ENCODE measurements around the gene LBX1.

LBX1 gene

DNA sequence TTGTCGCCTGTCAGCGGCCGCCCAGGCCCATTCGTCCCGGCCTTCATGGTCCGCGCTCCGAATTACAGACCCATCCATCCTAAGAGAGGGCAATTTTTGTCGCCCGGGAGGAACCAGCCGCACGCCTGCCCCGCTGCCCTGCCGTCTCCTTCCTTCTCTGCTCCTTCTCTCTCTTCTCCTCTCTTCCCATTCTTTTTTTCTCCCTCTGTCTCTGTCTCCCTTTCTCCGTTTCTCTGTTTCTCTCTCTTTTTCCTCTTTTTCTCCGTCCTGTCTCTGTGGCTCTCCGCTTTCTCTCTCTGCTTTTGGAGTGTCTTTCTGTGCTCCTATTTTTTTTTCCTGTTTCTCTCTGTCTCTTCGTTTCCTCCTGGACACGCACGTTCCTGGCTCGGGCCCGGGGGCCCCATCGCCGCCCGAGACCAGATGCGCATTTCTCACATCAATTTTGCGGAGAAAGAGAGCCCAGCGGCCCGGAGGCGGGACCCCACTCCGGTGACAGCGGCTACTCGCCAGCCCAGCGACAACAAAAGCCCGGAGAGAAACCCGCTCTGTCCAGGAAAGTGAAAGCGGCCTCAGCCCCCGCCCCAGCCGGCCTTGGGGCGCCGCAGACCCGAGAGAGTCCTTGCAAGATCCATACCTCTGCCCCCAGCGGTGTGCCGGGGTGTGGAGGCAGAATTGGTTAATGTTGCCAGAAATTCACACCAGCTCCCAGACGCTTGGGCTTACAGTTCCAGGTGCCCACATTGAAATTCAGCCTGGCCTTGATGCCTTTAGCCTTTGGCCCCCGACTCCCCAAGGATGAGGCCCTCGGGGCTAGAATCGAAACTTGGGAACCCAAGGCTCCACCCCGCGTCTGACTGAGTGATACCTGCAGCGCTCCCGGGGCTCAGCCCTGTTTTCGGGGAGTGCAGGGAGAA is 4.1 kb downstream of the LBX1 start:
- DNase-seq (ENCODE audit: low read depth) = no peak

DNA sequence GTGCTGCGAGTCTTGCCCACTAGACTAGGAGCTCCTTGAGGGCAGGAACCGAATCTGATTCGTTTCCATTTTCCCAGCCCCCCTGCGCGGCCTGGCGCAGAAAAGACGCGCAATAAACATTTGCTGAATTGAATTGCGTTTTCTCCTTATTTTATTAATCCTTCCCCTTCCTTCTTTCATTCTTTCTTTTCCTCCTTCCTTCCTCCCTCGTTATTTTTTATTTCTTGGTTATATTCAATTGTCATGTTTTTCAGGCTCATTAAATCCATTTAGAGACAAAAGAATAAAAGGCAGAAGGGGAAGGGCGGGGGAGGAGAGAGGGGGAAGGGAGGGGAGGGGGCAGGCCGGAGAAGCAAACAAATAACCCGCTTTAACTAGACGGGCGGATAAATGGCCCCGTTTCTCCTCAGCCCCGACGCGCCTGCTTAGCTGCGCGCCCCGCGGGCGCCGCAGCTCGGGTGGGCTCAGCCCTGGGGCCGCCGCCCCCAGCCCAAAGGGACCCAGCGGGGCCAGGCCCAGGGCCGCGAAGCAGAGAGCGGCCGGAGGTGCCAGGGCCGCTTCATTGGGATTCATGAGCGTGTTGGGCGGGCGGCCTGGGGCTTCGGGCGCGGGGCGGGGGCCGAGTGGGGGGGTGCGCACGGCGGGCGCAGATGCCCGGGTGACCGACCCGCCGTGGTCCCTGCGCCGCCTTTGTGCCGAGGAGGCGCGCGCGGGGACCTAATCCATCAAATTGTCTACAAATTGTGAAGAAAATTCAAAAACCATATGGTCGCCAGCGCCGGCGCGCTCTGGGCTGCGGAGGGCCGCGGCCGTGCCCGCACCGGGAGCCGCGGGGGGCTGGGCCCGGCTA is 5.0 kb downstream of the LBX1 start:
- no peak for DNase-seq (ENCODE audit: low read depth)

DNA sequence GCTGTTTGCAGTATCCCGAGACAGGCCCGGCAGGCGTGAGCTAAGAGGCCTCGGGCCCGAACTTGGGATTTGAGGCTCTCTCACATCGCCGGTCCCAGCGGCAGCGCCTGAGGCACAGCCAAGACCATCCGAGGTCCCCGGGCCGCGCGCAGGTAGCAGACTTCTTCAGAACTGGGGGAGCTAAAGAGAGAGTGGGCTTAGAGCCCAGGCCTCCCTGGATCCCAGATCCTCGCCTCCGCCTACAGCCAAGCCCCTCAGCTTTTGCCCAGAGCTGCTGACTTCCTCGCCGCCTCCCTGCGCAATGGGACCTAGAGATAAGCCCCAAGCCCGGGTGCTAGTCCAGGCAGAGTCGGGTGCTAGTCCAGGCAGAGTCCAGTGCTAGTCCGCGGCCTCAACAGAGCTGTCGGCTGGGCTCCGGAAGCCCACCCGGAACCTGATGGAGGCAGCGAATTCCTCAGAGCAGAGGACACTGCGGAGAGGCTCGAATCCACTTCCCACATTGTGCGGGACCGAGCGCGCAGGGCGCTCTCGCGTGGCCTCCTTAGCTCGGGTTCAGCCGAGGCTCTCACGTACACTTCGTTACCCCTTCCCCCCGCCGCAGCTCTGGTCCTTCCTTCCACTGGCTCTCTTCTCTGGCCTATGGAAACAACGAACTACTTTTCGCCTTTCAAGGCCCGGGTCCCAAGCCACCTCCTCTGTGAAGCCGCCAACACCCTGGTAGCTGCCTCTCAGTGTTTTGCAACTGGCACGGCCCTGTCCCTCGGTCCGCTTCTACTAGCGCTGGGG is 5.8 kb downstream of the LBX1 start:
- DNase-seq (ENCODE audit: low read depth) = no peak

DNA sequence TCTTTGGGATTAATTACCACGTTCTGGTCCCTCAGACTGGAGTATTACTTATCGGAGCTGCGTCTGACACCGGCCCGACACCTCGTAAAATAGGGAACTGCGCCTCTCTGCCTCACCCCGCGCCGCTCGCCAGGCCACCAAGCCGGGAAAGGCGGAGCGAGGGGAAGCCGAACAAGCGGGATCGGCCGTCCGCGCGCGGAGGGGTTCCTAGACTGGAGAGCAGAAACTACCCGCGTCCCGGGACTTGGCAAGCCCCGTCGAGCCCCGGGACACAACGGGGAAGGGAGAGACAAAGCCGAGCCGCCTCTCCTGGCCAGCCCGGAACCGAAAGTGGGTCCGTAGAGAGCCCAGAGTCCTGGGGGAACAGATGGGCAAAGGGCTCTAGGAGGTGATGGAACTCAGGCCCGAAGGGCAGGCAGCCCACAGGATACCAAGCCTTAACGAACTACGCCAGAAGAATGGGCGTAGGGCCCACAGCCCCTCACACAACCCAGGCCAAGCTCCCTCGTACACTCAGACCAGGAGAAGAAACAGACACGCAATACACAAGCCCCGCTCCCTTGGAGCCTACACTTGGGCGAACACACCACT is 6.5 kb downstream of the LBX1 start:
- no peak for DNase-seq (ENCODE audit: low read depth)

DNA sequence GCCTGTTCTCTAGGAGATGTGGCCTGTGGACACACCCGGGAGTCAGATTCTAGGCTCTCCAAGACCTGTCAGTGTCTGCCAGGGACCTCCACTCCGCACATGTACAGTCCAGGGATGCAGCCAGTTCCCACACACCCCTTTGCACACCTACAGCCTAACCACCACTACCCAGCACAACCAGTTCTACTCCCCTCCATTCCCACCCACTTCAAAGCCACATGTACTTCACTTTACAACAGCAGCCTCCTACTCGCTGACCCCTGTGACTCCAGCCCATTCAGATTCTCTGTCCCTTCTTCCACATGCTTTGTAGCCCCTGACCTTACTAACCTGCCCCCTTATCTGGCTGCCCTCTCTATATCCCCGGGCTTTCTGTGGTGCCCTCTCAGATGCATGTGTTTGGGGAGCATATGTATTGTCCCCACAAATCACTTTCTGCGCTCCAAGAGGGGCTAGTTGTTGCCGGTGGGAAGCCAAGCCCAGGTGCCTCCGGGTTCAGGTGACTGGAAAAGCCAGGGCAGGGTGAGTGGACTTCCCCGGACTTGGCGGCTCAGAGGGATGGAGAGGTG is 7.2 kb downstream of the LBX1 start:
- DNase-seq (ENCODE audit: low read depth) = no peak

DNA sequence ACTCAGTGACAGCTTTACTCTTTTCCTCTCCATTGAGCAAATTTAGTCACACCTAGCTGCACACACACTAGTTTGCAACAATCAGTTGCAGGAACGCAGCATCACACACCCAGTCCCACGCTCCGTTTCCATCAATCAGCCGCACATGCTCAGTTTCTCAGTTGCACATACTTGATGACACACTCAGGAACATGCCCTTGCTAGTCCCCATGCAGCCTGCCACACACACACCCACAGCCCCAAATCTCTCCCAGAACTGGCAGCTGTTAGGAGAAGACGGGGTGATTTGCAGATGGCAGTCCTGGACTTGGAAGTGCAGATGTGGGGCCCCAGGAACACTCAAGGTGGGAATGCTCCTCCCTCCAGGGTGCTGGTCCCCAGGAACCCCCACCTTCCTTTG is 7.7 kb downstream of the LBX1 start:
- no peak for DNase-seq (ENCODE audit: low read depth)

DNA sequence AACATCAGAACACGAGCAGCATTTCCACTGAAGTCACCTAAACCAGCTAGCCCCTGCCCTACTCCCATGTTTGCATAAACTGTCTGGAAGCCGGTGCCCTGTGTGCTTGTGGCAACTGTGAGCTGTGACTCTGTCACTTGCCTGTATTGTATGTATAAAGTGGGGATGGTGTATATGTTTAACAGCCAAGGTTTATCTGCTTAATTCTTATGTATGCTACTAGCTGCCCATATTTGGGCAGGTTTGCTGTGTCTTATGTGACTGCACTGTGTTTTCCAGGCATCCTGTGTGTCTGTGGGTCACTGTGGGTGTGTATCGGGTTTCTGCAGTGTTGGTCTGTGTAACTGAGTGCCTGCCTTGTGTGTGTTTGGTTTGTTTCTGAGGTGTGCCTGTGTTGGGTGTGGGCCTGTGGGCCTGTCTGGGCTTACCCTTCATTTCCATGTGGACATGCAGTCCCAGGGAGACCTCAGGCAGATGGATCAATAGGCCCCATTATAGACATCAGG is 9.3 kb downstream of the LBX1 start:
- no peak for DNase-seq (ENCODE audit: low read depth)

DNA sequence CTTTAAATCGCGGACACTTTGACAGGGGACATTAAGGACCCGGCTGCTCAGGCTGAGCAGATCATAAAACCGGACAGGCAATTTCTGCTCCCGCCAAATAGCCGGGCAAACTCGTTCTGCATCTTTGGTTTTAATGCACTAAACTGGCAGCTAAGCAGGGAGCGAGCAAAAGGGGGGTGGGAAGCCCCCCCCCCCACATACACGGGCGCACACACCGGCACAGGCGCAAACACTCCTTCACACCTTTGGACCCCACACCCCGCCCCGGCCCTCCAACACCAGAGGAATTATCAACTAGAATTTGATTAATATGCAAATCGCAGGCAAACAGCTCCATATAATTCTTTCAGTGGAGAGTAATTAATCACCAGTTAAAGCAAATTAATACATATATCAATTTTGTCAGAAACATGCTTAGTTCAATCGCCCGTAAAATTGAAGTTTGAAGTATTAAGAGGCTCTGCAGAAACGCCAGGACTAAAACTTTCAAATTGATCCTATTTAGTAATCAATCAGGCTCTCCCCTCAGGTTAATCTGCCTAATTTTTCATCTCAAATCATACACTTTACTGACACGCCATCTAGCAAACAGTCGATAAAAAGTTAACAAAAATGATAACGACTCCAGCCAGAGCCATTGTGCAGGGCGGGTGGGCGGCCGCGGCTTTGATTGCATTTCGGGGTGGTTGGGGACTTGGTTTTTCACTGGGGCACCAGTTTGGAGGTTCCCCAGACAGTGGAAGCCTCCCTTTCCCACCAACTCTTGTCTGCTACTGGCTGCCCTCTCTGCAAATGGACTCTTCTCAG is 9.9 kb downstream of the LBX1 start:
- DNase-seq (ENCODE audit: low read depth) = no peak

DNA sequence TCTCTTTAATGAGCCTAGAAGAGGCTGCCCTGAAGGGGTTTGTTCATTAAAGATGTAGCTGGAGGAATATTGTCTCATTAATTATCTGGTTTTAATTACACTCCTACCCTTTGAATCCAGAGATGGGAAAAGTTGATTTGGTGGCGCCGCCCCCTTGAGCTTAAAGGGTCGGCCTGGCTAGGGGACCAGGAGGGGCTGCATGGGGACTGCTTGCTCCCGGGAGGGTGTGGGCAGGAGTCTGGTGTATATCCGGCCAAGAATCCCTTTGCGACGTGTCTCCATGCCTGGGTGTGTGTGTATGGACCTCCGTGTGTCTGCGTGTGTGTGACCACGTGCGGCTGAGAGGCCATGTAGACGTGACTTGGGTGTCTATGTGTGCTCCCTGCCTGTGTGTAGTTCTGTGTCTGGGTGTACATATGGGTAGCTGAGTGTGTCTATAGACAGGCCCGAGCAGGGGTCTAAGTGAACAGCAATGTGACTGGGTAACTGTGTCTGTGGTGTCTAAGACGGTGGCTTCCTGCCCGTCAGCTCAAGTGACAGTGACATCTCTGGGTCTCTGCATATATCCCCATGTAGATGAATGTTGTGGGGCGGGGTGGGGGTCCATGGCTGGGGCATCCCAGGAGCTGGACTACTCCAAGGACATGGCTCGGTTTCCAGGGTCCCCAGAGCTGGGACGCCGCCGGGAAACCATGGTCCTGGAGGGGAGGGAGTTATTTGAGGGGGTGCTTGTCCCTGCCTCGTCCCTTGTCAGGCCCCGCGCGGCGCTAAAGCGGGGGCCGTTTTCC is 10.7 kb downstream of the LBX1 start:
- no peak for DNase-seq (ENCODE audit: low read depth)

DNA sequence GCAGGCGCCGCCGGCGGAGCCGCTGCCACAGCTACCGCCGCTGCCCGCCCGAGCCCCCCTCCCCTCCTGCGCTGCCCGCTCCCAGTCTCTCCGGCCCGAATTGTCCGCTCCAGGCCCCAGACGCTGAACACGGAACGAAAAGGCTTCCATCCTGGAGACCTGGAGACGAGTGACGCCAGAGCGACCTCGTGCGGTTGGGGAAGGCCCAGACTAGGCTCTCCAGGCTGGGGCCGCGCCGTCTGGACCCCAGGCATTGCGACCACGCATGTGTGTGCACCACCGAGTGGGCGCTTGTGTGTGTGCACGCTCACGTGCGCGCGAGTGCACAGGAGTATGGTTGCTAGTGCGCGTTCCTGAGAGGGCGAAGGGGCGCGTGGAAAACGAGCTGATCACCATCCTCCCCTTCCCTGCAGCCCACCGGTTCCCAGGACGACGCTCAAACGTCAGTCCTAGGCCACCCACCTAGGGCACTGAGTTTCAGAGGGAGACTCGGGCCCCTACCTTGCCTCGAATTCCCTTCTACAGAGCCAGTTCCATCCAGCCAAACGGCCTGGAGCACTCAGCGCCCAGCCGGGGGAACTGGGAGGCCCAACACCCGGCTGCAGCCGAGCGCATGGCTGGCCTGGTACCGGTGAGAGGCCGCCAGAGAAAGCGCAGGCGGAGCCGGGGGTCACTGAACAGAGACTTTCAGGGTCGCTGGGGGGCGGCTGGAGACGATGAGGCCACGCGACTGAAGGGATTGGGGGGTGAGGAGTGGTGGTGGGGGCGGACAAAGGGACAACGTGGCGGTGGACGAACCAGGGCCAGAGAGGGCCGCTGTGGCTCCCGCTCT is 11.6 kb downstream of the LBX1 start:
- peak; percentile 29 for DNase-seq (ENCODE audit: low read depth)

DNA sequence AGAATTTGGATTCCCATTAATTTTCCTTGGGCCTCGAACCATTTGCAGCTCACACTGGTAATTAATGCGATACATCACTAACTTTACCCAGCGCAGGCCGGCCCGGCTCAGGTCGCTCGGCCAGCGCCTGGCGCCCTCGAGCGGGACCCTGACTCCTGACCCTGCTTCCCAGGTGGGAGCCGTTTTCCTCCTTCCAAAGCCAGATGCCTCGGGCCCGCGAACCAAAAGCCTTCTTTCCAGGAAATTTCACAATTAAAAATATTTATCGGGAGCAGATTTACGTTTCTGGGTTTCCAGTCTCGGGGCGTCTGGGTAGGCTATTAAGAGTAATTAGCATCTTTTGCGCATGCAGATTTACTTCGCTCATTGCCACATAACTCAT is 12.2 kb downstream of the LBX1 start:
- DNase-seq (ENCODE audit: low read depth) = no peak

DNA sequence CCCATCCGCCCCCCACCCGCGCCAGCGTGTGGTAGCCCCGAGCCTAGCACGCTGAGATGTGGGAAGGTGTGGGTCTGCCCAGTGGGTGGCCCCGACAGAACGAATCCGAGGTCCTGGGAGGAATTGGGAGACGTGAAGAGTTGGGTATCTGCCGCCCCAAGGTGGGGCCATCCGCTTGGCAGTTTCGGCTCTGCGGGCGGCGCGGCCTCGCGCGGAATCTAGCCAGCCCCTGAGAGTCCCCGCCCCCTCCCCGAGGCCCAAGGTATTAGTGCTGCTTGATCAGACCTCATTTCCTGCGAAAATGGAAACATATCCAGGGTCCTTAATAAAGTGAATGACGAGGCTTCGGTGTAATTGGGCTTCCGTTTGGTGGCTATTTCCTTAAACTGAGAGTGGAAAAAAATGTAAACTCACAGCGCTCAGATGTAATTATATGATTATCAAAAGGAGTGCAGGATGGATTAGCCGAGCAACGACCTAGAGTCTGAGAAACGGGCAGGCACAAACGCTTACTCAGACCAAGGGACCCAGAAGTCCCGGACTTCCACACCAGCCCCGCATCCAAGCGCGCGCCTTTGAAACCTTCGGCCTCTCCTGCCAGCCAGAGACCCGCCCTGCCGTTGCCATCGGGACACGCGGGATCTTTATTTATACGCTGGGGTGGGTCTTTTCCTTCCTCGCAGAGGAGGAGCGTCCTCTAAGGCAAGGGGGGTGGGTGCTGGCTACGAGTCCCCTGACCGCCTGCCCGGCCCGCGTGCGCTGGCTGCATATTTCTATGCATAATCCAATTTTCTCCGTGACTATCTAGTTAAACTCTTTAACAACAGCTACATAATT is 12.8 kb downstream of the LBX1 start:
- DNase-seq (ENCODE audit: low read depth) = no peak

DNA sequence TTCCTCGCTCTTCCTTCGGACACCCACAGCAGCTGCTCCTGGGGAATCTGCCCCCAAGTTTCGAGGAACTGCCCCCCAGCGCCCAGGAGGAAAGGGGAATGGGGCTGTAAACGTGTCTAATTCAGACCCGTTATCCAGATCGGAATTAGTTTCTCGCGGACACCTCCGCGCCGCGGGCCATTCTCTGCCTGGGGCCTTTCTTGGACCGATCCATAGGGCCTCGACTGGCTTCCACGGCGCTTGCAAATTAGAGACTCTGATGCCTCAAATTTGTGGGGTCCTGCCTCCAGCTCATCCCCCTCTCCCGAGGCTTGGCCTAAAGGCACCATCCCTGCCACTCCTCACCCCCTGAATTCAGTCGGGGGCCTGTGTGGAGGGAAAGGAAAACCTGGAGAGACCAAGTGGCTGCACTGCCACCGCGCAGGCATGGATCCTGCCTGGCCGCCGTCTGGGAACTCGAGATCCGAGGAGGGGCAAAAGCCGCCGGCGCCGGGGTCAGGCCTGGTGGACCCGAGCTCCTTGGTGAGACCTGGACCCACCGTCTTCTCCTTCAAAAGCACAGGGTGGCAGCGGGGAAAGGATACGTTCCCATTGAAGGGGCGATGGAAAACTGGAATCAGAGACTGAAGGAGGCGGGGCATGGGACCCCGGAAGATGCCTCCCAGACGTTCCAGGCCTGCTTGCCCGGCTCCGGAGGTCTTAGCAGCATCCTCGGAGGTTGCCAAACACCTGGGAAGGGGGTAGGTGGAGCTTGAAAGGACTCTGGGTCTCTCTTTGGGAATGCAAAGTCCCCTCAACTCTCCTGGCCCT is 13.7 kb downstream of the LBX1 start:
- DNase-seq (ENCODE audit: low read depth) = no peak

DNA sequence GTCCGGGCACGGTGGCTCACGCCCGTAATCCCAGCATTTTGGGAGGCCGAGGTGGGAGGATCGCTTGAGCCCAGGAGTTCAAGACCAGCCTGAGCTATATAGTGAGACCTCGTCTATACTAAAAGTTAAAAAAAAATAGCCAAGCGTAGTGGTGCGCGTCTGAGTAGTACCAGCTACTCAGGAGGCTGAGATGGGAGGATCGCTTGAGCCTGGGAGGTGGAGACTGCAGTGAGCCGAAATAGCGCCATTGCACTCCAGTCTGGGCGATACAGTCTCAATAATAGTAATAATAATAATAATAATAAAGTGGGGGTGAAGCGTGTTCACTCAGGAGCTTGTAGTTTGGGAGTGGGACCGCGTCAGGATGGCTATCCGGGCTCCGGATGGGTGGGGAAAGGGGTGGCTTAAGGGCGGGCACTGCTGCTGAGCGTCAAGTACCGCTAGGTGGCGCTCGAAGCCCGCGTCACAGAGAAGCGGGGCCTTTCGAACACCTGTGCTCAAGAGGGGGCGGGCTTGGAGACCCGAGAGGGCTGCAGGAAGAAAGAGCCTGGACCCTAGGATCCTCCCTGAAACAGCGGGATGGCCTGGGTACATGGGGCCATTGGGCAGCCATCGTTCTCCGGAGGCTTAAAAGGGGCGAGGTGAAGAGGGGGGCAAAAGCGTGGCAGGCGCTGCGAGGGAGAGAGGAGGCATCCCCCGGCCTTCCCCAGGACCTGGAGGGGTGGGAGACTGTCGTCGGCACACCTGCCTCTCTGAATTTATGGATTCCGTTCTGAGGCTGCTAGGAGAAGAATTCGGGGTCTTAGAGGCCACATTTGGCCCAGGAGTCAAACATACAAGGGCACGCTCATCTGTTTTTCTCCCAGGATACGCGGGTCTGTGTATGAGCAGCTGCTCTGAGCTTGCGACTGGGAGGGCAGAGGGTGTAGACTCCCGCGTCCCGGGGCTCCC is 14.5 kb downstream of the LBX1 start:
- DNase-seq (ENCODE audit: low read depth) = no peak

DNA sequence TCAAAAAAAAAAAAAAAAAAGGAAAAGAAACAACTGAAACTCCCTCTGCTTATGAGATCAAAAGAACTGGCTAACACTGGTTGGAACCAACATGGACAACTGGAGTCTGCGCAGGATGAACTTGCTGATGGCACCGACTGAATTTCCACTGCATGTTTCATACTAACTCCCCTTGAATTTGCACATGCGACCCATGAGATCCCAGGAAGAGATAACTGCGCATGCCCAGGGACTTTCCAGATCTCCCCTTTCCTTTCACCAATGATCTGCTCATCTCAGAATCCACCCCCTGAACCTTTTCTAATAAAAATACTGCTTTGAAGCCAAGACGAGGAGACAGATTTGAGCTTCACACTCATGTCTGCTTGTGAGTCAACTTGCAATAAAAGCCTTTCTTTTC is 20.7 kb downstream of the LBX1 start:
- no peak for DNase-seq (ENCODE audit: low read depth)

DNA sequence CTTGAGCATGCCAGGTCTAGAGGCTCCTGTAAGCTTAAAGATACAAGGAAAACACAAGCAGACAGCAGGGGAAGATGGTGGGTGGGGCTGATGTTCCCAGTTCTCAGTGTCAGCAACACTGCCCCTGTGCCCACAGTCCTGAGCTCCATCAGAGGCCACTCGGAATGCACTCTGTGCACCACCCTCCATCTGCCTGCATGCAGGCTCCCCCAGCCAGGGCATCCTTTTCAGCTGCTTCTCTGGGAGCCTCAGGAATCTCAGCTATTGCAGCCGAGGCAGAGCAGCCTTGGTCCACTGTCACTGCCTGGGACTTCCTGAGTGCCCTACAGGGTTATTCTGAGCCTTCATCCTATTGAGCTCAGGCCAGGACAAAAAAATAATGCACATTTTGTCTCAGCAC is 22.2 kb downstream of the LBX1 start:
- DNase-seq (ENCODE audit: low read depth) = no peak

Measured in amniotic epithelial cell (primary cell).